Spinal cord (tissue), 10 donors: ENCODE results near the gene MLN. TPM values are rescaled to one million over a fixed set of nuclear protein-coding genes. Genes with fewer than 3 reads are reported as not detected.

Experiments used
- DNase-seq, 6 donors: peaks; one replicate each; pipeline versions ENCODE4 v3.0.0 to v3.0.0-alpha.2; 2013 to 2015; ENCODE audit warnings: low spot score in 6 of 6, low read depth in 4 of 6
- H3K27ac ChIP-seq: one replicate; pipeline ENCODE4 v1.5.1; 2013; ENCODE audit warnings: low read depth, low read length, control low read depth
- H3K27me3 ChIP-seq: one replicate; pipeline ENCODE4 v1.6.1; 2013; ENCODE audit warnings: low read length; ENCODE audit not compliant: control insufficient read depth, insufficient read depth
- H3K36me3 ChIP-seq: one replicate; pipeline ENCODE4 v1.6.1; 2013; ENCODE audit warnings: low read length; ENCODE audit not compliant: control insufficient read depth, insufficient read depth
- H3K4me1 ChIP-seq: one replicate; pipeline ENCODE4 v1.6.1; 2013; ENCODE audit warnings: low read length; ENCODE audit not compliant: control insufficient read depth, insufficient read depth
- H3K4me3 ChIP-seq: one replicate; pipeline ENCODE4 v1.5.1; 2013; ENCODE audit warnings: low read depth, low read length, control low read depth
- H3K9me3 ChIP-seq: one replicate; pipeline ENCODE4 v1.6.1; 2013; ENCODE audit warnings: low read length; ENCODE audit not compliant: control insufficient read depth, insufficient read depth
- WGBS: methylation state at CpG from one replicate; pipeline ENCODE4 v1.1.5; 2013; ENCODE audit warnings: missing lambda C conversion rate; ENCODE audit not compliant: insufficient coverage; 5-methylcytosine and 5-hydroxymethylcytosine counted together
- polyA plus RNA-seq, 2 donors: library from polyadenylated mRNA; unstranded; fragments of 120-200 nt; gene quantifications; one replicate each; pipeline ENCODE4 v1.2.1, GENCODE V29; 2013; ENCODE audit not compliant: insufficient read length in 2 of 2
- total RNA-seq, 2 donors: library from RNA; depleted of rRNA in 1 of 2; stranded (reverse); fragments of 120-200 nt in 1 of 2; fragments of >200 nt in 1 of 2; gene quantifications; one replicate each; pipeline versions ENCODE4 v1.2.3 to v1.2.4, GENCODE V29; 2013 to 2014
- donor health status: healthy.

MLN gene
- total and polyA plus RNA-seq, 4 donors = 0.39 to 0.99 (median 0.48) TPM; not detected in 1

- no peak for DNase-seq
- WGBS = no CpG with 5 or more reads among the region's 3 CpGs
- peaks cover 30% of the 10 kb centered on the region for H3K4me1 ChIP-seq
- H3K4me3 ChIP-seq = no peak overlapping the region
- no peak overlapping the region for H3K27ac ChIP-seq
- H3K27me3 ChIP-seq = no peaks in the 10 kb centered on the region
- no peaks in the 10 kb centered on the region for H3K36me3 ChIP-seq
- H3K9me3 ChIP-seq = no peaks in the 10 kb centered on the region
Observed at GRCh38 chr6:33818293-33818692, 14.5 kb upstream of the MLN start.

- Histone ChIP-seq H3K4me1 (peaks cover 31% of the 10 kb centered on the region), H3K36me3 (no peaks in the 10 kb centered on the region), H3K4me3 (no peak overlapping the region), H3K27me3 (no peaks in the 10 kb centered on the region), H3K27ac (no peak overlapping the region), H3K9me3 (no peaks in the 10 kb centered on the region)
- DNase-seq = no peak
- 93% methylated on average over 3 of the region's 5 CpGs for whole genome bisulfite sequencing
Observed at GRCh38 chr6:33817489-33817888, 13.7 kb upstream of the MLN start.

GRCh38 chr6:33816911-33817310 lies 13.1 kb upstream of the MLN start:
- no peaks in the 10 kb centered on the region for H3K9me3 ChIP-seq
- H3K36me3 ChIP-seq = no peaks in the 10 kb centered on the region
- no peak overlapping the region for H3K27ac ChIP-seq
- peaks cover 33% of the 10 kb centered on the region for H3K4me1 ChIP-seq
- H3K4me3 ChIP-seq = no peak overlapping the region
- no peaks in the 10 kb centered on the region for H3K27me3 ChIP-seq
- DNase-seq = no peak
- WGBS = 76% methylated on average over 8 of the region's 8 CpGs

GRCh38 chr6:33815854-33816253 lies 12.1 kb upstream of the MLN start:
- no peak overlapping the region for H3K4me3 ChIP-seq
- peak in 5 of 6 donors; percentile 28 to 93 (median 48) for DNase-seq
- H3K4me1 ChIP-seq = peaks cover 30% of the 10 kb centered on the region

GRCh38 chr6:33813990-33814985 lies 10.5 kb upstream of the MLN start:
- Histone ChIP-seq H3K27me3 (peaks cover 2% of the 10 kb centered on the region), H3K27ac (no peak overlapping the region), H3K9me3 (no peaks in the 10 kb centered on the region), H3K4me1 (peaks cover 26% of the 10 kb centered on the region), H3K36me3 (no peaks in the 10 kb centered on the region), H3K4me3 (no peak overlapping the region)
- WGBS = 76% methylated on average over 12 of the region's 19 CpGs
- no peak for DNase-seq

More at GRCh38 chr6:33815854-33816253, 12.1 kb upstream of the MLN start:
- Histone ChIP-seq H3K36me3 (no peaks in the 10 kb centered on the region), H3K9me3 (no peaks in the 10 kb centered on the region), H3K27ac (no peak overlapping the region), H3K27me3 (no peaks in the 10 kb centered on the region)
- no CpG with 5 or more reads among the region's 1 CpG for WGBS

- H3K9me3 ChIP-seq = no peaks in the 10 kb centered on the region
- H3K27ac ChIP-seq = no peak overlapping the region
- peaks cover 2% of the 10 kb centered on the region for H3K27me3 ChIP-seq
- WGBS = 67% methylated on average over 14 of the region's 16 CpGs
- DNase-seq = no peak
- H3K36me3 ChIP-seq = no peaks in the 10 kb centered on the region
- H3K4me1 ChIP-seq = peaks cover 27% of the 10 kb centered on the region
- H3K4me3 ChIP-seq = no peak overlapping the region
Observed at GRCh38 chr6:33813246-33813904, 9.6 kb upstream of the MLN start.

- peaks cover 31% of the 10 kb centered on the region for H3K4me1 ChIP-seq
- peaks cover 2% of the 10 kb centered on the region for H3K27me3 ChIP-seq
- H3K9me3 ChIP-seq = no peaks in the 10 kb centered on the region
- no peak overlapping the region for H3K27ac ChIP-seq
- DNase-seq = peak in 3 of 6 donors; percentile 42 to 82 (median 81)
- no peak overlapping the region for H3K4me3 ChIP-seq
- WGBS = 2% methylated on average over 4 of the region's 11 CpGs
- H3K36me3 ChIP-seq = no peaks in the 10 kb centered on the region
Observed at GRCh38 chr6:33812669-33813068, 8.9 kb upstream of the MLN start.

GRCh38 chr6:33809594-33809993 lies 5.8 kb upstream of the MLN start:
- Histone ChIP-seq H3K4me1 (peaks cover 35% of the 10 kb centered on the region), H3K27me3 (peaks cover 2% of the 10 kb centered on the region), H3K27ac (no peak overlapping the region), H3K36me3 (no peaks in the 10 kb centered on the region), H3K9me3 (no peaks in the 10 kb centered on the region), H3K4me3 (no peak overlapping the region)
- DNase-seq = peak in 3 of 6 donors; percentile 15 to 75 (median 60)
- 13% methylated on average over 2 of the region's 2 CpGs for WGBS

GRCh38 chr6:33808641-33809180 lies 4.9 kb upstream of the MLN start:
- H3K4me1 ChIP-seq = peaks cover 33% of the 10 kb centered on the region
- H3K27ac ChIP-seq = no peak overlapping the region
- 18% methylated on average over 7 of the region's 8 CpGs for WGBS
- no peaks in the 10 kb centered on the region for H3K36me3 ChIP-seq
- H3K4me3 ChIP-seq = no peak overlapping the region
- no peak for DNase-seq
- H3K27me3 ChIP-seq = peaks cover 2% of the 10 kb centered on the region
- no peaks in the 10 kb centered on the region for H3K9me3 ChIP-seq
